KOPT-K1 (cell line): ENCODE data around the gene NRBP1.

Experiments used
- H3K27ac ChIP-seq: fragments of 200-600 bp; sonication (generic); 2 replicates; pipeline ENCODE4 v1.5.1; 2016; ENCODE audit warnings: antibody characterized with exemption, mild to moderate bottlenecking, low read depth, low read length; ENCODE audit not compliant: poor library complexity, severe bottlenecking
- H3K36me3 ChIP-seq: fragments of 200-600 bp; sonication (generic); 2 replicates; pipeline ENCODE4 v1.5.1; 2017; ENCODE audit warnings: antibody characterized with exemption, mild to moderate bottlenecking, low read length, moderate library complexity; ENCODE audit not compliant: insufficient read depth
- H3K9me3 ChIP-seq: fragments of 200-600 bp; sonication (generic); 2 replicates; pipeline ENCODE4 v1.5.1; 2017; ENCODE audit warnings: antibody characterized with exemption, low read length, mild to moderate bottlenecking; ENCODE audit not compliant: insufficient read depth, poor library complexity, severe bottlenecking

The NRBP1 gene

DNA sequence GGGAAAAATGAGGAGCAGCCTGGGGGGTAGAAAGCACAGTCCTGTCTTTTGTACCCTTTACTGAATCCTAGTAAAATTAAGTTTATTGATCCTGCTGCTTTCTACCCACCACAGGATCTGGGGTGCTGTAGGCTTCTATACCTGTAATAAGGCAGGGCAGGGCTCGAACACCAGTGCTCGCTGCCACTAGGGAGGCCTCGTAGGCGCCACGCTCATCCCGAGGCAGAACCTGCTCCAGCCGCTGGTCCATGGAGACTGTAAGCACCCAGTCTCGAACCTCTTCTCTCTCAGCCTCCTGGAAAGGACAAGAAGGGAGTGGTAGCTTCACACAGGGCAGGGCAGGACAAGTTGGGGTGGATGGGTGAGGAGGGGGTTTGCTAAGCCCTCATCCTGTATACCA lies 16.7 kb downstream of the NRBP1 start:
- no peak overlapping the region for H3K27ac ChIP-seq
- peaks cover 36% of the 10 kb centered on the region for H3K36me3 ChIP-seq
- no peaks in the 10 kb centered on the region for H3K9me3 ChIP-seq

- Histone ChIP-seq H3K9me3 (no peaks in the 10 kb centered on the region), H3K36me3 (peaks cover 32% of the 10 kb centered on the region), H3K27ac (no peak overlapping the region)
Measured at GRCh38 chr2:27445615-27446014, 17.2 kb downstream of the NRBP1 start.

GRCh38 chr2:27446057-27446456 lies 17.6 kb downstream of the NRBP1 start:
- Histone ChIP-seq H3K27ac (no peak overlapping the region), H3K36me3 (peaks cover 27% of the 10 kb centered on the region), H3K9me3 (no peaks in the 10 kb centered on the region)

DNA sequence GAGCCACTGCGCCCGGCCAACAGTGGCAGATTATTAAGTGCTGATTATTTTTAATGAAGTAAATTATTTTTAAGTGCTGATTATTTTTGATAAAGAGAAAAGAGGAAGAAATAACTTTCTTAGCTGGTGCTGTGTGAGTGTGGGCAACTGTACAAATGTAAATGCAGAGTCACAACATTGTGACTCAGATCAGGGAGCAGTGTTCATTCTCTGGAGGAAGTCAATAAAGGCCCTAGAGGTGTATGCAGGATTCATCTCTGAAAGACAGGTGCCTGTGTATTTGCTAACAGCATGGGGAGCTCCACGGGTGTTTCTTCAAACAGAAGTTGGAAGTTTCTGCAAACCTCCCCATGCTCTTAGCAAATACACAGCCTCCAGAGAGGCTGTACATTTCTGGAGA lies 19.9 kb downstream of the NRBP1 start:
- Histone ChIP-seq H3K9me3 (no peaks in the 10 kb centered on the region), H3K36me3 (peaks cover 8% of the 10 kb centered on the region; the same call in 1 of the 2 replicates), H3K27ac (no peak overlapping the region)

- Histone ChIP-seq H3K27ac (no peak overlapping the region), H3K36me3 (peaks cover 4% of the 10 kb centered on the region; the same call in 1 of the 2 replicates), H3K9me3 (no peaks in the 10 kb centered on the region)
Measured at GRCh38 chr2:27451095-27451494, 22.7 kb downstream of the NRBP1 start.

DNA sequence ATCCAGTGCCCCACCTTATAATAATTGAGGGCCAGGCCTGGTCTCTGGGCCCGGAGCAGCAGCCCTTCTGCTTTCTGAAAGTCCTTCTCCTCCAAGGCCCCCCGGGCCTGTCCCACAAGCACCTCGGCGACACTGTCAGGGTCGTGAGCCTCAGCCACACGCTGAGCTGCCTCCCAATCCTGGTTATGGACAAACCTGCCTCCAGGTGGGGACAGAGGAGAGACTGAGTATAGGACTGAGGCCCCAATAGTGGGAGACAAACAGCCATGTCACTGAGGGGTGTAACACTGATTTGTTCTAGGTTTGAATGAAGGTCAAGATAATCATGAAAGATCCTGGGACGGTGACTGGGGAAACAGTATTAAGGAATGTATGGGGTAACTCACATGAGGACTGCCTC lies 25.5 kb downstream of the NRBP1 start:
- H3K36me3 ChIP-seq = no peaks in the 10 kb centered on the region; the same call in 1 of the 2 replicates
- no peak overlapping the region for H3K27ac ChIP-seq
- H3K9me3 ChIP-seq = no peaks in the 10 kb centered on the region

DNA sequence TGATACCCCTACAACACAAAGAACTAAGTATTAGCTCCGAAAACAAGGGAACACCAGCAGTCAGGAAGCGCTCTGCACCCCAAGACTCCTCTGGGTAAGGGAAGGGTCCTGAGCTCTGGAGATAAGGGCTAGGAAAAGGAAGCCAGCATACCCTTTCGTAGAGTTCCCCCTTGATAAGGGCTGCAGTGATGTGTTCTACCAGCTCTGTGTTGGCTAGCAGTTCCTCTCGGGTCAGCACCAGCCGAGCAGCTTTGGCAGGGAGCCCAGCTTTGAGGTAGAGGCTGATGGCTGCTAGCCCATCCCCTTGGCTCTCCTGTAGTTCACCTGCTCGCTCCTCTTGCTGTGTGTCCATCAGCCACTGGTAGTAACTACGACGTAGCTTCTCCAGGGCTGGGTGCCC lies 32.7 kb downstream of the NRBP1 start:
- Histone ChIP-seq H3K27ac (no peak overlapping the region), H3K9me3 (no peaks in the 10 kb centered on the region), H3K36me3 (no peaks in the 10 kb centered on the region; the same call in 1 of the 2 replicates)

- H3K27ac ChIP-seq = no peak overlapping the region
- H3K9me3 ChIP-seq = no peaks in the 10 kb centered on the region
- no peaks in the 10 kb centered on the region for H3K36me3 ChIP-seq
Measured at GRCh38 chr2:27464443-27464842, 36.0 kb downstream of the NRBP1 start.

GRCh38 chr2:27471961-27472360 lies 43.5 kb downstream of the NRBP1 start:
- no peak overlapping the region for H3K27ac ChIP-seq
- H3K36me3 ChIP-seq = peaks cover 6% of the 10 kb centered on the region; the same call in 1 of the 2 replicates
- no peaks in the 10 kb centered on the region for H3K9me3 ChIP-seq

DNA sequence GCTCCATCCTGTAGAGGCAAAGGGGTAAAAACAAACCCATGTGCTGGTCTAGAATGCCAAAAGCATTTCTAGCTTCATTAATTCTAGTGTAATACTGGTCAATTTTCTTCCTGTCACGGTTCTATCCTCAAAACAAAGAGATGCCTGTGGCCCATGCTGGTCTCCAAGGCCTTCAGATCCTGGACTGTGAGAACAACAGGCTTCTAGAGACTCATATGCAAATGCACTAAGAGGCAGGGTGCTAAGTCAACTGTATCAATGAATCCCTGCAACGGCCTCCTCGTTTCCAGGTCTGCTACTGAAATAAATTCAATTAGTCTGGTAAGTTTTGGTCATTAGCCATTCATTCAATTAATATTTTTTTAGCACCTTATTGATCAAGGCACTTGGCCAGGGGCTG lies 57.1 kb downstream of the NRBP1 start:
- H3K9me3 ChIP-seq = no peaks in the 10 kb centered on the region
- no peak overlapping the region for H3K27ac ChIP-seq
- peaks cover 4% of the 10 kb centered on the region; the same call in 1 of the 2 replicates for H3K36me3 ChIP-seq

DNA sequence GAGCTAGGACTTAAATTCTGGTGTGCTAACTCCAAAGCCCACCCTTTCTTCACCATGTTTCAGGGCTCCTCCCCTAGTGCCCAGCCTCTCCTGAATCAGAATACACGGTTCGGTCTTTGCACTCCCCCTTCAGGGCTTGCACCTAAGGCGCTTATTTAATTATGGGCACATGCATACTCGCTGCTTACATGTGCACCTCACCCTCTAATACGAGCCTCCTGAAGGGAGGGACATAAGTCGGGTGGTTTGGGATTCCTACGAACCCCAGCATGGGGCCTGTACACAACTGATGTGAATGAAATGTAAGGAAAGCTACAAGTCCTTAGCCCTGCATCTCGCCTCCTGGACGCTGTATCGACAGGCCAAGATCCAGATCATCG lies 60.7 kb downstream of the NRBP1 start:
- H3K36me3 ChIP-seq = no peaks in the 10 kb centered on the region
- no peak overlapping the region for H3K27ac ChIP-seq
- no peaks in the 10 kb centered on the region for H3K9me3 ChIP-seq

DNA sequence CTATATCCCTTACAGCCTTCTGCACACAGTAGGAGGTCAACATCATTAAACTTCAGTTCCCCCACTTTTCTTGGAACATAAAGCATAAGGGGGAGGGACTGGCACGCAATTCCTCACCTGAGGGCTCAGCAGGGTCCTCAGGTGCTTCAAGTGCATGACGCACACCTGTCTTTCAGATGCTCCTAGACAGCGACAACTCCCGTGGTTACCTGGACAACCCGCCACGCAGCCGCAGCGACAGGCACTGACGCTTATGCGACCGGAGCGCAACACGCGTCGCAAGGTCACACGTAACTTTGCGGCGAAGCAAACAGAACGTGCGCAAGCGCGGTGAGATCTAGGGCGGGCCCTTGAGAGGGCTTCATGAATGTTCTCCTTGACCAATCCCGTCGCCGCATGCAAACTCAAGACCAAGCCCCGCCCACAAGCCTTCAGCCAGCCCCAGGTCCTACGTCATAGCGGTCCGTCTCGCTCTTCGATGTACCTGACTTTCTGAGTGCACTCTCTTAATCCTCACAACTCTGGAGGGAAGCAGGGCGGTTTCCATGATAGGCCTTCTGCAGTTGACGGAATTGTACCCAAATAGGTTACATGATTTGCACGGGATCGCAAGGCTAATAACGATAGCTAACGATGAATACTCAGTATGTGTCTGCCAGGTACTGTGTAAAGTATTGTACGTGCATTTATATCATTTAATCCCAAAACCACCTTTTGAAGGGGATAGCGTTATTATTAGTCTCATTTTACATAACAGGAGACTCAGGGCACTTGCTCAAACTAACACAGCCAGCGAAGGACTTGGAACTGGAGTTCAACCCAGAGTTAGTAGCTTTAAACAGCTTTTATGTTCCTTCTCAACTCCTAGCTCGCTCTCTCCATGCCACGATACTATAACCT lies 61.3 kb downstream of the NRBP1 start, which contains the start of gene IFT172:
Gene IFT172, minus strand, starts transcription at position 246 of the 900 bp plus-strand sequence. Its CDS starts 90 bp downstream, at position 156.
- no peaks in the 10 kb centered on the region for H3K9me3 ChIP-seq
- no peaks in the 10 kb centered on the region for H3K36me3 ChIP-seq
- H3K27ac ChIP-seq = no peak within 1 kb of the TSS
